ENCODE results near the gene KSR2.
A peak's percentile ranks its signal among the peaks of the same experiment; 100 is the strongest.

KSR2 gene

GRCh38 chr12:117684471-117684870 lies 284.3 kb downstream of the KSR2 start (continued):
- TF ChIP-seq ZNF518A (tag by site-specific recombination; conservative IDR thresholded peaks at IDR 0.05; ENCODE audit: low read depth) (no peak), ZNF302 (tag by site-specific recombination; IDR thresholded peaks at IDR 0.05; ENCODE audit: low read depth) (no peak), ZNF366 (tag by site-specific recombination; conservative IDR thresholded peaks at IDR 0.05) (no peak), MZF1 (tag by site-specific recombination; IDR thresholded peaks at IDR 0.05; ENCODE audit: borderline replicate concordance) (no peak)

GRCh38 chr12:117680312-117680711 lies 288.5 kb downstream of the KSR2 start:
- H3K36me3 ChIP-seq (ENCODE audit: control insufficient read depth in 2 of 2, insufficient read depth in 1 of 2, low read length in 2 of 2): no peaks in the 10 kb centered on the region
- H3K4me3 ChIP-seq (ENCODE audit: low read depth, low read length): no peak overlapping the region
- ChIA-PET POLR2A (no interaction called here), CTCF (interaction anchor here (0.7 to 1.0 kb wide), 3 partner anchors 9 to 169 kb away, joined by 3 to 4 read pairs (median 4); no protein-coding TSS in a partner anchor)
- peaks cover 4% of the 10 kb centered on the region for H3K4me1 ChIP-seq (ENCODE audit: control insufficient read depth, insufficient read depth, low read length)
- no peaks in the 10 kb centered on the region for H3K9me3 ChIP-seq (ENCODE audit: control insufficient read depth, insufficient read depth, low read depth, low read length)
- TF ChIP-seq ZBTB20 (tag by site-specific recombination; IDR thresholded peaks at IDR 0.05) (no peak), ZNF10 (tag by site-specific recombination; IDR thresholded peaks at IDR 0.05) (no peak), ZNF16 (tag by site-specific recombination; IDR thresholded peaks at IDR 0.05; ENCODE audit: low read depth) (no peak), PRDM1 (tag by site-specific recombination; IDR thresholded peaks at IDR 0.05) (peak; percentile 28; the same call in 1 of the 2 replicates), ZNF629 (tag by site-specific recombination; IDR thresholded peaks at IDR 0.05) (peak; percentile 10; the same call in 1 of the 2 replicates), GLIS1 (tag by site-specific recombination; IDR thresholded peaks at IDR 0.05) (peak; percentile 45; the same call in 1 of the 2 replicates)
- TF ChIP-seq, protein P1, sequence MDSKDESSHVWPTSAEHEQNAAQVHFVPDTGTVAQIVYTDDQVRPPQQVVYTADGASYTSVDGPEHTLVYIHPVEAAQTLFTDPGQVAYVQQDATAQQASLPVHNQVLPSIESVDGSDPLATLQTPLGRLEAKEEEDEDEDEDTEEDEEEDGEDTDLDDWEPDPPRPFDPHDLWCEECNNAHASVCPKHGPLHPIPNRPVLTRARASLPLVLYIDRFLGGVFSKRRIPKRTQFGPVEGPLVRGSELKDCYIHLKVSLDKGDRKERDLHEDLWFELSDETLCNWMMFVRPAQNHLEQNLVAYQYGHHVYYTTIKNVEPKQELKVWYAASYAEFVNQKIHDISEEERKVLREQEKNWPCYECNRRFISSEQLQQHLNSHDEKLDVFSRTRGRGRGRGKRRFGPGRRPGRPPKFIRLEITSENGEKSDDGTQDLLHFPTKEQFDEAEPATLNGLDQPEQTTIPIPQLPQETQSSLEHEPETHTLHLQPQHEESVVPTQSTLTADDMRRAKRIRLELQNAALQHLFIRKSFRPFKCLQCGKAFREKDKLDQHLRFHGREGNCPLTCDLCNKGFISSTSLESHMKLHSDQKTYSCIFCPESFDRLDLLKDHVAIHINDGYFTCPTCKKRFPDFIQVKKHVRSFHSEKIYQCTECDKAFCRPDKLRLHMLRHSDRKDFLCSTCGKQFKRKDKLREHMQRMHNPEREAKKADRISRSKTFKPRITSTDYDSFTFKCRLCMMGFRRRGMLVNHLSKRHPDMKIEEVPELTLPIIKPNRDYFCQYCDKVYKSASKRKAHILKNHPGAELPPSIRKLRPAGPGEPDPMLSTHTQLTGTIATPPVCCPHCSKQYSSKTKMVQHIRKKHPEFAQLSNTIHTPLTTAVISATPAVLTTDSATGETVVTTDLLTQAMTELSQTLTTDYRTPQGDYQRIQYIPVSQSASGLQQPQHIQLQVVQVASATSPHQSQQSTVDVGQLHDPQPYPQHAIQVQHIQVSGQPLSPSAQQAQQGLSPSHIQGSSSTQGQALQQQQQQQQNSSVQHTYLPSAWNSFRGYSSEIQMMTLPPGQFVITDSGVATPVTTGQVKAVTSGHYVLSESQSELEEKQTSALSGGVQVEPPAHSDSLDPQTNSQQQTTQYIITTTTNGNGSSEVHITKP (tag by site-specific recombination; IDR thresholded peaks at IDR 0.05): 0 out of 2 replicates have a peak, but pooled peaks have one; percentile 48
- no peak overlapping the region for H3K27ac ChIP-seq (ENCODE audit: extremely low read depth, low read depth, low read length)

DNA sequence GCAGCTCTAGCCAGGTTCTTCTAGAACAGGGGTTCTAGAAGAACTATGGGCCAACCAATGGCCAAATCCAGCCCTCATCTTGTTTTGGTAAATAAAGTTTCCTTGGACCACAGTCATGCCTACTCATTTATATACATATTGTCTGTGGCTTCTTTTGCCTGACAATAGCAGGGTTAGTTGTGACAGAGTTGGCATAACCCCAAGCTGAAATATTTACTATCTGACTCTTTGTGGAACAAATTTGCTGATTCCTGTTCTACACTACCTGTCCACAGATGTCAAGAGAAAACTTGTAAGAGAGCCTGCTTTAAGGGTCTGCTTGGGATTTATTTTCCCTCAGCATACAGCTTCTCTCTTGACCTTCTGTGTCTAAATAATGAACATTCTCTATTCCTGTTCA lies 289.0 kb downstream of the KSR2 start:
- no peak overlapping the region for H3K27ac ChIP-seq (ENCODE audit: extremely low read depth, low read depth, low read length)
- ChIA-PET CTCF (interaction anchor here (0.7 to 1.0 kb wide), 4 partner anchors 8 to 170 kb away, joined by 3 to 4 read pairs (median 4); no protein-coding TSS in a partner anchor), POLR2A (no interaction called here)
- H3K36me3 ChIP-seq (ENCODE audit: control insufficient read depth in 2 of 2, insufficient read depth in 1 of 2, low read length in 2 of 2): no peaks in the 10 kb centered on the region
- TF ChIP-seq ZNF274 (IDR thresholded peaks at IDR 0.05; ENCODE audit: low read length) (no peak), ZNF274 (tag by site-specific recombination; IDR thresholded peaks at IDR 0.05; ENCODE audit: borderline replicate concordance) (no peak), ZNF2 (tag by site-specific recombination; IDR thresholded peaks at IDR 0.05) (no peak), ZNF133 (tag by site-specific recombination; IDR thresholded peaks at IDR 0.05) (no peak), GLIS2 (tag by site-specific recombination; IDR thresholded peaks at IDR 0.05) (no peak), ZNF184 (tag by site-specific recombination; IDR thresholded peaks at IDR 0.05) (no peak), ZBTB20 (tag by site-specific recombination; IDR thresholded peaks at IDR 0.05) (no peak), SETDB1 (IDR thresholded peaks at IDR 0.05; ENCODE audit: insufficient read length, low read length) (no peak), ZNF324 (tag by site-specific recombination; IDR thresholded peaks at IDR 0.05) (no peak)
- no peaks in the 10 kb centered on the region for H3K4me1 ChIP-seq (ENCODE audit: control insufficient read depth, insufficient read depth, low read length)
- H3K4me3 ChIP-seq (ENCODE audit: low read depth, low read length): no peak overlapping the region
- no peaks in the 10 kb centered on the region for H3K9me3 ChIP-seq (ENCODE audit: control insufficient read depth, insufficient read depth, low read depth, low read length)

All from HEK293 (cell line).